Measurements from ENCODE around the gene BAIAP2L2.

Gene BAIAP2L2

DNA sequence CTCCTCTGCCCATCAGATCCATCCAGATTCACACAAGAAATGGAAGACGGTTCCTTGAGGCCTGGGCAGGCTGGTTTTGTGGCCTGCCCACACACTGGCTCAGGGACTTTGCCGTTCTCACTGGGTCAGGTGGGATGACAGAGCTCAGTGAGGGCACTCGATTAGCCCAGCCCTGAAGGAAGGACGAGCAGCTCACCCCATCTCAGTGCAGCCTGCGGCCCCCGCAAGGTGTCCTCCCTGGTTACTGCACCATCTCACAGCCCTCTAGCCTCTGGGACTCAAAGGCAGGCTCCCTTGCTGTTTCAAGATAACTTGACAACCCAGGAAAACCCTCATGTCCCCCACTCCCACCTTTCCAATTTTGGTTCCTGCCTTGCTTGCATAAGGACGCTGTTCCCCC lies 30.7 kb downstream of the BAIAP2L2 start:
- TF ChIP-seq, protein P1, sequence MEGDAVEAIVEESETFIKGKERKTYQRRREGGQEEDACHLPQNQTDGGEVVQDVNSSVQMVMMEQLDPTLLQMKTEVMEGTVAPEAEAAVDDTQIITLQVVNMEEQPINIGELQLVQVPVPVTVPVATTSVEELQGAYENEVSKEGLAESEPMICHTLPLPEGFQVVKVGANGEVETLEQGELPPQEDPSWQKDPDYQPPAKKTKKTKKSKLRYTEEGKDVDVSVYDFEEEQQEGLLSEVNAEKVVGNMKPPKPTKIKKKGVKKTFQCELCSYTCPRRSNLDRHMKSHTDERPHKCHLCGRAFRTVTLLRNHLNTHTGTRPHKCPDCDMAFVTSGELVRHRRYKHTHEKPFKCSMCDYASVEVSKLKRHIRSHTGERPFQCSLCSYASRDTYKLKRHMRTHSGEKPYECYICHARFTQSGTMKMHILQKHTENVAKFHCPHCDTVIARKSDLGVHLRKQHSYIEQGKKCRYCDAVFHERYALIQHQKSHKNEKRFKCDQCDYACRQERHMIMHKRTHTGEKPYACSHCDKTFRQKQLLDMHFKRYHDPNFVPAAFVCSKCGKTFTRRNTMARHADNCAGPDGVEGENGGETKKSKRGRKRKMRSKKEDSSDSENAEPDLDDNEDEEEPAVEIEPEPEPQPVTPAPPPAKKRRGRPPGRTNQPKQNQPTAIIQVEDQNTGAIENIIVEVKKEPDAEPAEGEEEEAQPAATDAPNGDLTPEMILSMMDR (IDR thresholded peaks at IDR 0.05) = no peak

DNA sequence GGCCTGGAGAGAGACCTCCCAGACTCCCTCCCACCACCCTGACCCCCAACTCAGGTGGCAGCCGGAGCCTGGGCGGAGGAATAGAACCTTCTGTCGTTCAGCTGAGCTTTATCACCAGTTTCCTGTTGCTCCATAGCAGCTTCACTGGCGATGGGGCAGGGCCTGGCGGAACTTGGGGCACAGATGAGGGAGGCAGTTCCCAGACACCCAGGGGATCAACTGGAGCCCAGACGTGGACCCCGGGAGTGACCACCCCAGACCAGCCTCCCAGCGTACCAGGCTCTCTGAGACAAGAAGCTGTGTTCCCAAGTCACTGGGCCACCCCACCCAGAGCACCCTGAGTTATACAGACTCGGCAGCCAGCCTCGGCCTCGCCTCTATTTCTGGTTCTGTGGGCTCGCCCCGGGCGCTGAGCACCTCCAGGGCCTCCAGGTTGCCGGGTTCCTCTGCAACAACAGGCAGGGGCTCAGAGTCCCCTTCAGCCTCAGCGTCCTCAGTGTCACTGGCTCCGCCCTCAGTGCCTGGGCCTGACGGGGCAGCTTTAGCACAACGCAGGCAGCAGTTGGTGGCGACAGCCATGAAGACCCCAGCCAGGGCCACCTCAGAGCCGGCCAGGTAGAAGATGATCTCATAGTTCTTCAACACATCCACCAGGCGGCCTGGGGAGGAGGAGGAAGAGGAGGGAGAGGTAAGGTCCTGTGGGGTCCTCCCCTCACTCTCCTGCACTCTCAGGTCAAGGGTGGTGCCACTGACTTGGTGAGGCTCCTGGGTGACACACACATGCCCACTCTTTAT lies 32.2 kb downstream of the BAIAP2L2 start:
- TF ChIP-seq, protein P1 (IDR thresholded peaks at IDR 0.05) = no peak

DNA sequence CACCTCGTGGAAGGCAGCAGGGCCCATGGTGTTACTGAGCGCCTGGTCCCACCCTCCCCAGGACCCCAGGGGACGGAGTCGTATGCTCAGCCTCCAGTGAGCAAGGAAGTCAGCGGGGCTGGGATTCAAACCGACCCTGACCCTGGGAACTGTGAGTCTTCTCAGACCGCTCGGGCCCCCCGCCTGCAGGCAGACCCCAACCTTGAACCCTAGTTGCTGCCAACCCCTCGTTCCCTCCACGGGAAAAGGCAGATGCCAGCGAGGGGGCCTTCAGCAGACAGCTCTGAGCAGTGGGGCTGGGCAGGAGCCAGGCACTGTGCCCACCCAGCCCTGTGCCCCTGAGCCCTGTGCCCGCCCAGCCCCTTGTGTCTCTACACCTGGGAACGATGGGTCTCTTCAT lies 32.9 kb downstream of the BAIAP2L2 start:
- TF ChIP-seq, protein P1 (IDR thresholded peaks at IDR 0.05) = no peak

DNA sequence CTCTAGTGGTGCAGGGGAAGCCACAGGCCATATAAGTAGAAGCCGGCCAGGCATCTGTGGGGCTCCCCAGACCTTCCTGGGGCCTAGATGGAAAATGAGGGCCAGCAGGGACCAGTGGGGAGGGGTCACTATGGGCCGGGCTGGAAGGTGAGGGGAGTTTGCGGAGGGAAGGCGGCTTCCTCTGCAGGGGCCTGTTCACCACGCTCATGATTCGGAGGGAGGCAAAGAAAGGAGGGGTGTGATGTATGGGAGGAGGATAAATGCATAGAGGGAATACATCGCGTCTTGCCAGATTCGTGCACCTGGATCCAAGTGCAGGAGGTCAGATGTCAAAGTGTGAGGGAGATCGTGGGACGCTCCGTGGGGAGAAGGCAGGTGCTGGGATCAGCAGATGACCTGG lies 33.4 kb downstream of the BAIAP2L2 start:
- TF ChIP-seq, protein P1 (IDR thresholded peaks at IDR 0.05) = no peak

DNA sequence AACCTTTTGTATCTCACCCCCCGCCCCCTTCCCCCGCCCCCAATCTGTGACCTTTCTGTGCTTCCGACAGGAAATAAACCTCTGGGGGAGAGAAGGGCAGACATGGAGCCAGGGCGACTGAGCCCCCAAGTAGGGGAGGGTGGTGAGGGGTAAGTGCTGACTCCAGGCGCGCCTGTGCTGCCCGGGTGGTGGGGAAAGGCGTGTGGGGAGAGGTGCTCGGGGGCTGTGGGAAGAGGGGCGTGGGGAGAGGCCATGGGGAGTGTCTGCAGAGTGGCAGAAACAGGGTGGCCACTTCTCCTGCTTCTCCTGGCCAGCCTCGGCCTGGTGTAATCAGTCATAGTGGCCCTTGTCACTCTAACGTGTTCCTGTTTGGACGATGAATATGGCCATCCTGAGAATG lies 34.5 kb downstream of the BAIAP2L2 start:
- TF ChIP-seq, protein P1 (IDR thresholded peaks at IDR 0.05) = no peak

GRCh38 chr22:38075105-38075825 lies 35.2 kb downstream of the BAIAP2L2 start:
- TF ChIP-seq, protein P1 (IDR thresholded peaks at IDR 0.05) = no peak

GRCh38 chr22:38074181-38075104 lies 36.0 kb downstream of the BAIAP2L2 start:
- TF ChIP-seq, protein P1 (IDR thresholded peaks at IDR 0.05) = no peak

All from LNCAP (cell line).